Activated CD4-positive, alpha-beta T cell treated with anti-CD3 and anti-CD28 coated beads, Interleukin-2, amount 50 U/mL, for 24 hours (primary cell): ENCODE data around the gene STYXL1.

Experiments used
- DNase-seq, 2 donors: peaks; one replicate each; pipeline ENCODE4 v3.0.0-alpha.2; 2020; ENCODE audit warnings: low read depth in 1 of 2, low spot score in 1 of 2

The STYXL1 gene

DNA sequence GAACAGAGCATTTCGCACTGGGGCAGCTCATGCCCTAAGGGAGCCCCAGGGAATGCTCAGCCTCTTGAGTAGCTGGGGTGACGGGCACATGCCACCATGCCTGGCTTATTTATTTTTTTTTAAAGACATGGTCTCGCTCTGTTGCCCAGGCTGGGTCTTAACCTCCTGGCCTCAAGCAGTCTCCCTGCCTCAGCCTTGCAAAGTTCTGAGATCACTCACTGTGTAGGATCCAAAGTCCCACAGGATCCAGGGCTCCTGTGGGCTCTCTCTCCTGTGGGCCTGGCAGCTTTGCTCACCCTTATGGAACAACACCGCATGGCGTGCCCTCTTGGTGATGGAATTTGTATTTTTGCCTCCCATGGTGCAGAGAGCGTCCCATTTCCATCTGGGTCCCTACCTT is 87.4 kb downstream of the STYXL1 start:
- DNase-seq = no peak

DNA sequence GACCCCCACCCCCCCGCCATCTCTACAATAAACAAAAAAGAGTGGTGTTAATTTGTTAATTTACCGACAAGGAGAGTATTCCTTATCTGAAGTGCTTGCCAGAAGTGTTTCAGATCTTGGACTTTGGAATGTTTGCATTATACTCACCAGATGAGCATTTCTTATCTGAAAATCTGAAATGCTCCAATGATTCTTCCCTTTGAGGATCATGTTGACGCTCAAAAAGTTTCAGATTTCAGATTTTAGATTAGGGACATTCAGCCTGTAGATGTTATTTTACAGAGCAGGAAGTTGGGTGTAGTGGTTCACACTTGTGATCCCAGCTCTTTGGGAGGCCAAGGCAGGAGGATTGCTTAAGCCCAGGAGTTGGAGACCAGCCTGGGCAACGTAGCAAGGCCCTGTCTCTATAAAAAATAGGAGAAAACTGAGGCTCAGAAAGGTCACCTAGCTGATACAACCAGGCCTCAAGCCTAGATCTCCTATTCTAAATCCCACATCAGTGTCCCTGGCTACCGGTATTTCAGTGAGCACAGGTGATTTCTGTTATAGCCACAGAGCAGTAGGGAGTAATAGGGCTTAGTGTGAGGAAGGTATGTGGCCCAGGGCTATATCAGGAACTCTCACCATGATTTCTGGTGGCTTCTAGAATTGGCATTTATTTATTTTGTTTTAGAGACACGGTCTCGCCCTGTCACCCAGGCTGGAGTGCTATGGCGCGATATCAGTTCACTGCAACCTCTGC is 88.8 kb downstream of the STYXL1 start:
- no peak for DNase-seq

DNA sequence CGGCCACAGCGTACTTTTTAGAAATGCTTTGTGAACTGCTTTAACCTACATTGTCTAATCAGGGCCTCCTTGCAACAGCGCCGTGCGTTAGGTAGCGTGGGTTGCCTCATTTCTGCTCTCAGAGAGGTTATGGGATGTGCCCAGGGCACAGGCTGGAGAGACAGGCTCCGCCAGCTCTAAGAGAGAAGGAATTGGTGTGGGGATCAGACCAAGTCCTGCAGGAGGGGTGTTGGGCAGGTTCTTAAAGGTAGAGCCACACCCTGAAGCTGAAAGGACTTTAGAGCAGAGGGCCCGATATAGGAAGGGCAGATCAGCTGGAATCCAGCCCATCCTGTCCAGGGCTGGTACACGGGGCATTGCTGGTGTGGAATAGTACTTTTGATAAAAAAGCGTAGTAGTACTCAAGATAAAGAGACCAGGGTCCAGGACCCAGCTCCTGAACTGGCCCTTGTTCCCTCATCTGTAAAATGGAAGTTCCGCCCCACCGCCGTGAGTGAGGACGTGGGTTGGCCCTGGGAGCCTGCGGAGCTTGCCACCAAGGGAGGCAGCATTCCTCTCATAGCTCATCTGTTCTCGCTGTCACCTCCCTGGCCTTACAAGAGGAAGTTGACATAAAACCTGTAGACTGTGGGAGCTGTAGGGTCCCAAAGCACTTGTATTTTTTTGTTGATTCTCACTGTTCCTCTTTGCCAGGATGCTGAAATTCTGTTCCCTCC is 90.6 kb downstream of the STYXL1 start:
- DNase-seq = no peak

DNA sequence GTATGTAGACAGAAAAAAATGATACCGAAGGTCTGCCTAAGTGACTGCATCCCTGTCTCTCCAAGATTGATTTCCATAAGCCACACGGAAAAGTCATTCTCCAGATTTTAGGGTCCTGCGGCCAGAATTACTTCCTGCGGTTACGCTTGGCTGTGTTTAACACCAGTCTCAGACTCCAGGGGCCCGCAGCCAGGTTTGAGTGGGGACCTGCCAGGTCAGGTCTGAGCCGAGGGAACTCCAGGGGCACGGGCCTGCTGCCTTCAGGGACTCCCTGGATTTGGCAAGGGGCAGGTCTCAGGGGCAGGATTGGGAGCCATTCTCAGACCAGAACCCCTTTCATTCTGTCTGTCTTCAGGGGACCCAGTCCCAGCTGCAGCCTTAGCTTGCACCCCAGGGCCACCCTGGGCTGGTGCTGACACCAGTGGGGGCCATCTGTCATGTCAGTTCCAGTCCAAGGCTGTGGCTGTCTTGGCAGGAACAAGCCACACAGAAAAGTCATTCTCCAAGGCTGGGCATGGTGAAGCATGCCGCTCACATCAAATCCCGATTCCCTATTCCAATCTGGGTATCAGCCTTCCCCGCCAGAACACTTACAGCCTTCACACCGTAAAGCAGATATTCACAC is 92.4 kb downstream of the STYXL1 start:
- no peak for DNase-seq

DNA sequence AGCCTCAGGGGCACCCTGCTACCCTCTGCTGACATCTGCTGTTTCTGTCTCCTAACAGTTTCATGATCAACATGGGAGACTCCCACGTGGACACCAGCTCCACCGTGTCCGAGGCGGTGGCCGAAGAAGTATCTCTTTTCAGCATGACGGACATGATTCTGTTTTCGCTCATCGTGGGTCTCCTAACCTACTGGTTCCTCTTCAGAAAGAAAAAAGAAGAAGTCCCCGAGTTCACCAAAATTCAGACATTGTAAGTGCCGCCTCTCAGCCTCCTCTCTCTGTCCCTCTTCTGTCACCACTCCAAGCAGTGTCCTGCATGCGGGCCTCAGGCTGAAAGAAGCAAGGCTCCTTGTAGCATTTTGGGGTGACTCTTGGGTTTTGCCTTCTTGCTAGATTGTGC is 93.9 kb downstream of the STYXL1 start:
- DNase-seq = no peak

DNA sequence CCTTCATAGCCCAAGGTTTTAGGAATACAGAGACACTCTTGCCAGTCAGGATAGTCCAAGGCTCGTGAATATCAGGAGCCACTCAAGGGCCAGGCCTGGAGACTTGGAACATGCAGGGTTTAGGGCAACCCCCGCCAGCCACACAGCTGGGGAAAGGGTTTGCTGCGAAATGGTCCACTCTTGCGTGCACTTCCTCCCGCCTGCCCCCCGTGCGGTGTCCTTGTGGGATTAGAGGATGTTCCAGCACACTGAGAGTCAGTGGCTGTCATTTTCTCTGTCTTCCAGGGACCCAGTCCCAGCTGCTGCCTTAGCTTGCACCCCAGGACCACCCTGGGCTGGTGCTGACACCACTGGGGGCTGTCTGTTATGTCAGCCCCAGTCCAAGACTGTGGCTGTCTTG is 94.4 kb downstream of the STYXL1 start:
- no peak for DNase-seq

DNA sequence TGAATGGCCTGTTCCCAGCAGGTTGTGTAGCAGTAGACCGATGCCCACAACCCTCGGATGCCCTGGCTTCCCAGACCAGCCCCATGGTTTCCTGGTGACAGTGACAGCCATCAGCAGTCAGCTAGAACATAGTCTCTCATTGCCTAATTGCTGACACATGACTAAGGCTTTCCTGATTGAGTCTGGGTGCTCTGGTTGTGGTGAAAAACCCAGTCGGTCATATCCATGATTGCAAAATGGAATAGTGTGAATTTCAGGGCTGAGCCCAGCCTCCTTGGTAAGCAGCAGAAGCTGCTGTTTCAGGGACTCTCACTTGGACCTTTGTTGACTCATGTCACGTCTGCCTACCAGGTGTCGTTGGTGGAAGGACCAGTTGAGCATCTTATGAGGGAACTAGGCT is 96.3 kb downstream of the STYXL1 start:
- DNase-seq = no peak

DNA sequence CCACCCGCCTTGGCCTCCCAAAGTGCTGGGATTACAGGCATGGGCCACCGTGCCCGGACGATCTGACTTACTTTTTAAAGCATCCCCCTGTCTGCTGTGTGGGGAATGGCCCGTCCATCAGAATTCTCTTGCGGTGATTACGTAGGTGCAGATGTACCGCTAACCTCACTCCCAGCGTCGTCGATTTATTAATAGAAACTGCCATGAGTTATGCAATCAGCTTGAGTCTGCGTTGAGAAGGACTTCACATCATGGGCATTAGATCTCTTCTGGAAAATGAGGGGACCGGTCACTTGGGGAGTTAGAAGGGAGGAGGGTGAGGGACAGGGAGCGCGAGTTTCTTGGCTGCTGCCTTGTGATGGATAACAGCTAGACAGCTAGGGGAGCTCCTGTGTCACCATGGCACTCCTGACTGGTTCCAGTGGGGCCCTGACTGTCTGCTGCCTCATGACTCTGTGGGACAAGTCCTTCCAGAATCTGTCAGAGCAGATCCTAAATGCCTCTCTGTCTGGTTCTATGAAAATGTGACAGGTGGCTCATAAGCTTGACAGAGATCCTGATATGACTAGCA is 97.6 kb downstream of the STYXL1 start:
- DNase-seq = no peak

DNA sequence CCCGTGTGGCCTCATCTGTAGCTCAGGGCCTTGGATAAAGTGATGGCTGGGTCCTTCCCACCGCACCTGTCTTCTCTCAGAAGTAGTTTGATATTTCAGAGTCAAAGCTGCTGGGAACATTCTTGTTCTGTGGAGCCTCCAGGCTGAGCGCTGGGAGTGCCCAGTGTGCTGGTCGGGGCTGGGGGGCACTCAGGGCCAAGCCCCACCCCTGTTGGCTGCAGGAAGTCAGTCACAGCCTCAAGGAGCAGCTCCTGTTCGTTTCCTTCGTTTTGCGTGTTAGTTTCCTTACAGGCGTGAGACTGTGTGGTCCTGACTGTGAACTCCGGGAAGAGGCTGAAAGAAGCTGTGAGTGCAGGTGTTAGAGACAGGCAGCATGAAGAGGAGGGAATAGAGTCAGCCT is 99.6 kb downstream of the STYXL1 start:
- no peak for DNase-seq
